ENCODE results near the gene SLC24A5. TPM values are rescaled to one million over a fixed set of nuclear protein-coding genes. Genes with fewer than 3 reads are reported as not detected.

SLC24A5 gene
- total RNA-seq, result not detected in 2 replicates

DNA sequence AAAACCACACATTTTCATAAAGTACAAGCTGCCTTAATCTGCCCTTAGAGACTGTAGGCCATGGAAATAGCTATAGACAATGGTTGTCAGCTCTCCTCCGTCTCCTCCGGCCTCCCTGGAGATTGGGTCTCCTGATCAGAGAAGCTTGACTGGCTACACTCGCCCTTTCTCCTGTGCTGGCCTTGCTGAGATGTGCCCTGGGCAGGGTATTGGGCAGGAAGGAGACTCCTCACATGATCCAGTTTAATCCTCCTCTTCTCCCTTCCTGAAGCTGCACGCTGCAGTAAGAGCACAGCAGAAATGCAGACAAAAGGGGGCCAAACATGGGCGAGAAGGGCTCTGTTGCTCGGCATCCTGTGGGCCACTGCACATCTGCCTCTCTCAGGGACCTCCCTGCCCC is at the start of gene SLC24A5:
Gene SLC24A5, plus strand, starts transcription at position 246 of the 400 bp plus-strand sequence. Its CDS starts 55 bp downstream, at position 301.

DNA sequence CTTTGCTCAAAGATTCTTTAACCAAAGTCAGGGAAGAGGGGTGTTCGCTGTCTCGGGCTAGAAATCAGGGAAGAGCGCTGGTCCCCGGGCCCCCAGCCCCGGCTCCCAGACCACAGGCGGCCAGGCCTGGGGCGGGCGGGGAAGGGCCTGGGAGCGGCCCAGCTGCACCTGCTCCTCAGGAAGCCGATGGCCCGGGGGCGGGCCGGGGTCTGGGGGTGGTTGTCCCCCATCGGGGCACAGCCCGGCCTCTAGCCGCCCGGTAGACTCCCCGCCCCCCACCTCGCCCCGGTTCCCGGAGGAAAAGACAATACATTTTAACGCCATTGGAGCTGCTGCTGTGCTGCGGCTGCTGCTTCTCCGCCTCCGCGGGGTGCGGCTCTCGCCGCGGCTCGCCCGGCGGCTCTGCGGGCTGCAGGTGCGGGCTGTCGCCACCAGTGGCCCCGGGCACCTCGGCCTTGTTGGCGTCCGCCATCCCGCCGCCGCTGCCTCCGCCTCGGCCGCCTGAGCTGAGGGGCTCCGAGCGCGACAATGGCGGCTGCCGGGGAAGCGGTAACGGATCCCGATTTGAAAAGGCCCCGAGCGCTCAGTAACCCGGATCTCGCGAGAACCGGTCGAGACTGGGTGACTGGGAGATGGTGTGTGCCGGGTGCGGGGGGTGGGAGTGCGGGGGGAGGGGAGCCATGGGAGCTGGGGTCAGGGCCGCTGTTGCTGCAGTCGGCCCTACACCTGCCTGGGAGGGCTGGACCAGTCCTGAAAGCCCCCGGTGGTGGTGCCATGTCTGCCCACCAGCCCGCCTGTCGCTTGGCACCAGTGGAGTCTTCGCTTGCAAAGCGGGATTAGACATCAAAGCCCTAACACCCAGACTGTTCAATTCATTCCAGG is 57.2 kb downstream of the SLC24A5 start, which contains the start of gene MYEF2:
Gene MYEF2, minus strand, starts transcription at position 530 of the 882 bp plus-strand sequence. Its CDS starts 58 bp downstream, at position 472.

DNA sequence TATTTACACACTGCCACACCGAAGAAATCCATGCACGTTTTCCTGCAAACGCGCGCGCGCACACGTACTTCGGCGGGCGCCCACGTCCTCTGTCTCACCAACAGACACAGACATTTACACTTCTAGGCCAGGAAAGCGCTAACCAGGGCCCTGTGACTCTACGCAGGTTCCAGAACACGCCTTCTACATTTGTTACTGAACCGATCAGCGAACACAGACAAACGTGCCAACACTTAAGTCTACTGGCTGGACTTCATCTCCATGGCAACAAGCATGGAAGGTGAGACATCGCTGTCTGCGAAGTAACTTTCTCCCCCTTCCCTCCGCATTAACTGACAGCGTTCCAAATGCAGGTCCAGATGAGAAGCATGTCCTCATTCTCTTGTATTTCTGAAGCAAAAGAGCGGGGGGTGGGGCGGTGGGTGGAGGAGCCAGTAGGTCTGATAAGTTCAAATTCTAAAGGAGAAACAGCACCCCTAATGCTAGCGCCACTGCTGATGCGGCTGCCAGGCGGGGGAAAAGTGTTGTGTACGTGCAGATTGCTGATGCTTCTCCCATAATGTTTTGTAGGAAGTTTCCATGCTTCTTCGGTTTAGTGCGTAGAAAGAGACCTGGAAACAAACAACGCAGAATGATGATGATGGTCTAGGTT is 70.9 kb downstream of the SLC24A5 start, which contains the start of gene CTXN2:
Gene CTXN2, plus strand, starts transcription at position 92 of the 652 bp plus-strand sequence. CDS start 9,636 bp downstream, outside the sequence.

Other genes starting within 250 kb of the SLC24A5 start
- gene MYEF2, start 57.3 kb downstream of the SLC24A5 start, total RNA-seq, result 0.37 and 0.78 TPM in 2 replicates
- gene CTXN2, start 70.7 kb downstream of the SLC24A5 start, total RNA-seq, result not detected in 2 replicates
- not detected in 2 replicates for gene SLC12A1, start 85.3 kb downstream of the SLC24A5 start, total RNA-seq
- 59.5 and 59.6 TPM in 2 replicates for gene DUT, start 210.4 kb downstream of the SLC24A5 start, total RNA-seq